Keratinocyte (primary cell): ENCODE data around the gene NRARP. TPM values are rescaled to one million over a fixed set of nuclear protein-coding genes. Genes with fewer than 3 reads are reported as not detected.

Source experiments
- DNase-seq: peaks from one replicate; pipeline ENCODE4 v3.0.0-alpha.2; 2011; ENCODE audit warnings: low read depth, missing footprints, low spot score
- FAIRE-seq: peaks from 2 replicates; lab custom pipeline; 2011; peaks lifted over from hg19 to GRCh38; lab: Jason Lieb, UNC
- H2AFZ ChIP-seq: 2 replicates; pipeline ENCODE4 v1.6.0; 2012; ENCODE audit warnings: low read length, control low read depth, inconsistent platforms; ENCODE audit not compliant: control insufficient read depth
- H3K27ac ChIP-seq: 2 replicates; pipeline ENCODE4 v1.5.1; 2011; ENCODE audit warnings: low read length; ENCODE audit not compliant: control insufficient read depth, insufficient read depth
- H3K27me3 ChIP-seq: 3 replicates; pipeline ENCODE4 v1.6.0; 2011; ENCODE audit warnings: low read length; ENCODE audit not compliant: control insufficient read depth, insufficient read depth; ENCODE audit errors: extremely low read depth
- H3K36me3 ChIP-seq, 2 experiments: 2 replicates in 1 of 2; 3 replicates in 1 of 2; pipeline ENCODE4 v1.5.1; 2011; ENCODE audit warnings: low read length in 2 of 2, mild to moderate bottlenecking in 1 of 2; ENCODE audit not compliant: control insufficient read depth in 2 of 2, insufficient read depth in 2 of 2; ENCODE audit errors: extremely low read depth in 1 of 2
- H3K4me1 ChIP-seq: 3 replicates; pipeline ENCODE4 v1.5.1; 2011; ENCODE audit warnings: low read length; ENCODE audit not compliant: control insufficient read depth, insufficient read depth; ENCODE audit errors: extremely low read depth
- H3K4me2 ChIP-seq: 3 replicates; pipeline ENCODE4 v1.6.0; 2011; ENCODE audit warnings: low read depth, low read length; ENCODE audit not compliant: control insufficient read depth, insufficient read depth; ENCODE audit errors: extremely low read depth
- H3K4me3 ChIP-seq, 3 experiments: fragments of 200-600 bp in 1 of 3; sonication (generic) in 1 of 3; 2 replicates in 2 of 3; 3 replicates in 1 of 3; pipeline ENCODE4 v1.5.1; 2011 to 2016; ENCODE audit warnings: low read length in 3 of 3, mild to moderate bottlenecking in 3 of 3, control low read depth in 2 of 3, inconsistent platforms in 1 of 3, low read depth in 1 of 3, mixed read lengths in 1 of 3, mixed run types in 1 of 3, moderate library complexity in 1 of 3; ENCODE audit not compliant: control insufficient read depth in 2 of 3, insufficient read depth in 2 of 3; ENCODE audit errors: extremely low read depth in 1 of 3
- H3K79me2 ChIP-seq: 2 replicates; pipeline ENCODE4 v1.6.0; 2012; ENCODE audit warnings: low read length; ENCODE audit not compliant: control insufficient read depth, insufficient read depth
- H3K9ac ChIP-seq: 3 replicates; pipeline ENCODE4 v1.6.0; 2011; ENCODE audit warnings: low read length; ENCODE audit not compliant: control insufficient read depth, insufficient read depth; ENCODE audit errors: extremely low read depth
- H3K9me1 ChIP-seq: 3 replicates; pipeline ENCODE4 v1.6.0; 2011; ENCODE audit warnings: low read length; ENCODE audit not compliant: control insufficient read depth, insufficient read depth; ENCODE audit errors: extremely low read depth
- H3K9me3 ChIP-seq: 2 replicates; pipeline ENCODE4 v1.5.1; 2012; ENCODE audit warnings: low read depth, low read length; ENCODE audit not compliant: control insufficient read depth
- H4K20me1 ChIP-seq: 3 replicates; pipeline ENCODE4 v1.6.0; 2011; ENCODE audit warnings: low read length; ENCODE audit not compliant: control insufficient read depth, insufficient read depth; ENCODE audit errors: extremely low read depth
- EZH2 ChIP-seq: IDR thresholded peaks from one replicate; pipeline ENCODE4 v1.6.1; 2012; ENCODE audit warnings: inconsistent platforms, mild to moderate bottlenecking, low read length, moderate library complexity
- dilution Hi-C: fragments of 300-500 bp; cut with MboI; formaldehyde crosslinking; loops from one replicate; pipeline ENCODE4 v1.7.0; 2020; ENCODE audit warnings: low sequenced_read_pairs; ENCODE audit not compliant: extremely low pct_ligation_motif_present
- polyA plus RNA-seq, 5 experiments: library from polyadenylated mRNA; depleted of rRNA in 3 of 5; stranded (reverse) in 3 of 5; stranded (forward) in 1 of 5; unstranded in 1 of 5; fragments of >200 nt; gene quantifications; 1 replicate in 1 of 5; 2 replicates in 3 of 5; 3 replicates in 1 of 5; pipeline versions ENCODE4 v1.2.1 to v1.2.3, GENCODE V29; 2011 to 2012; ENCODE audit warnings: missing spikeins in 2 of 5, low read depth in 1 of 5, low replicate concordance in 1 of 5
- TF ChIP-seq, protein P1 (sequence below), 3 experiments: IDR thresholded peaks in 1 of 3; conservative IDR thresholded peaks in 1 of 3; optimal IDR thresholded peaks in 1 of 3; 2 replicates in 2 of 3; 3 replicates in 1 of 3; pipeline versions ENCODE3 to v1.5.1; 2011; ENCODE audit warnings: low read length in 3 of 3, mild to moderate bottlenecking in 3 of 3, moderate library complexity in 2 of 3, control low read depth in 1 of 3, inconsistent platforms in 1 of 3; ENCODE audit not compliant: insufficient read depth in 2 of 3; ENCODE audit errors: extremely low read depth in 1 of 3

The NRARP gene
- polyA plus RNA-seq, 1 donor (not counting 4 experiments of a cell fraction or from before 2014, with no cell fraction given) = 2.4 TPM

DNA sequence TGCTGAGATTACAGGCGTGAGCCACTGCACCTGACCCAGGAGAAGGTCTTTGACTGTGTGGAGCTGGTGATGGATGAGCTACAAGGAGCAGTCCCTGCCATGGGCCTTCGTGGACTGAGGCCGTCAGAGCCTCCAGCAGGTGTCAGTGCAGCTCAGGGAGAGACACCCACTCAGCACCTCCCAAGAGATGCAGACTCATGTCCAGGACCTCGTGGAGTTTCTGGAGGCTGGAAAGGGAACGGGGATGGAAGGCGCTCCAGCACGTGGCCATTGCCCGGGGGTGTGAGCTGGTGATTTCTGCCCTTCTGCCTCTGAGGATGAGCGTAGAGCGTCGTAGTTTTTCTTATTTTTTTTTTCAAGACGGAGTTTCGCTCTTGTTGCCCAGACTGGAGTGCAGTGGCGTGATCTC, 15.1 kb downstream of the NRARP start:
- TF ChIP-seq, protein P1, sequence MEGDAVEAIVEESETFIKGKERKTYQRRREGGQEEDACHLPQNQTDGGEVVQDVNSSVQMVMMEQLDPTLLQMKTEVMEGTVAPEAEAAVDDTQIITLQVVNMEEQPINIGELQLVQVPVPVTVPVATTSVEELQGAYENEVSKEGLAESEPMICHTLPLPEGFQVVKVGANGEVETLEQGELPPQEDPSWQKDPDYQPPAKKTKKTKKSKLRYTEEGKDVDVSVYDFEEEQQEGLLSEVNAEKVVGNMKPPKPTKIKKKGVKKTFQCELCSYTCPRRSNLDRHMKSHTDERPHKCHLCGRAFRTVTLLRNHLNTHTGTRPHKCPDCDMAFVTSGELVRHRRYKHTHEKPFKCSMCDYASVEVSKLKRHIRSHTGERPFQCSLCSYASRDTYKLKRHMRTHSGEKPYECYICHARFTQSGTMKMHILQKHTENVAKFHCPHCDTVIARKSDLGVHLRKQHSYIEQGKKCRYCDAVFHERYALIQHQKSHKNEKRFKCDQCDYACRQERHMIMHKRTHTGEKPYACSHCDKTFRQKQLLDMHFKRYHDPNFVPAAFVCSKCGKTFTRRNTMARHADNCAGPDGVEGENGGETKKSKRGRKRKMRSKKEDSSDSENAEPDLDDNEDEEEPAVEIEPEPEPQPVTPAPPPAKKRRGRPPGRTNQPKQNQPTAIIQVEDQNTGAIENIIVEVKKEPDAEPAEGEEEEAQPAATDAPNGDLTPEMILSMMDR (optimal IDR thresholded peaks at IDR 0.05 in 1 of 3, IDR thresholded peaks at IDR 0.05 in 1 of 3, conservative IDR thresholded peaks at IDR 0.05 in 1 of 3; ENCODE audit: extremely low read depth in 1 of 3, insufficient read depth in 2 of 3, low read length in 3 of 3) = peak; percentile 70 to 83 (median 77)
- TF ChIP-seq EZH2 = no peak
- DNase-seq (no peak), FAIRE-seq (no peak)
- Histone ChIP-seq H3K79me2 (no peaks in the 10 kb centered on the region), H3K4me3 (no peak overlapping the region), H4K20me1 (peaks cover 3% of the 10 kb centered on the region), H3K4me2 (no peak overlapping the region), H3K4me1 (no peaks in the 10 kb centered on the region), H3K9me3 (no peaks in the 10 kb centered on the region), H3K9ac (no peak overlapping the region), H3K27me3 (no peaks in the 10 kb centered on the region), H2AFZ (no peak overlapping the region), H3K9me1 (no peaks in the 10 kb centered on the region), H3K27ac (no peak overlapping the region), H3K36me3 (peaks cover 3 to 5% of the 10 kb centered on the region in 2 experiments)
- dilution Hi-C loops = no loop called here

DNA sequence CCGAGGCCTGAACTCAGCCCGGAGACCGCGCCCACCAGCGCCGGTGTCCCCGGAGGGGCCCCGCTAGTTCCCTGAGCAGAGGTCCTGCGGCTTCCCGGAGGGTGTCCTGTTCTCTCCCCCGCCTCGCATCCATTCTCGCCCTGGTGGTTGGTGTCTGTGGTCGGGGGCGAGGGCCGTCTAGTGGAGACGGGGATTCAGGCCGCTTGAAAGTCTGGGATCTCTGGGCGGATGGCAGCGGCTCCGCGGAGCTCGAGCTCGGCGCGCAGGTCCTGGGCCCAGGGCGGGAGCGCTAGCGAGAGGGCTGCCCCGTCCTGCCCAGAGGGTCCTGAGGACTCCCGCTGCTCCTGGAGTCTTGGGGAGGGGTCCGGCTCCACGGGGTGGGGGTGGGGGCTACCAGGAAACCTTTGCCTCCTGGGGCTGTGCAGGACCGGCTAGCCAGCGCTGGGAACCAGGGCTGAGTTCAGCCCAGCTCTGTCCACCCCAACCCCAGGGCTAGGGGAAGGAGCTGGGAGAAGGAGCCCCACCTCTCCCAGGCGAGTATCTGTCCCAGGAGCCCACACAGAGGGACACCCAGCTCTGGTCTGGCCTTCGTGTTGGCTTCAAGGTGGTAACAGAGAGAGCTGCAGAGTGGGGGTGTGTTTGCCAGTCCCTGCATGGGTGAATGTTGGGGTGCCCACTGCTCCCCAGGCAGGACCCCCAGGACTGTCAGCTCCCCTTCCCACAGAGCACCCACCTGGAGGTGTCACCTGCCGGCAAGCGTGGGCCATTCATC, 20.5 kb downstream of the NRARP start:
- DNase-seq = no peak
- no peak for FAIRE-seq
- Histone ChIP-seq H3K27me3 (peaks cover 3% of the 10 kb centered on the region), H3K4me3 (no peak overlapping the region), H3K9me1 (no peaks in the 10 kb centered on the region), H3K36me3 (peaks cover 8 to 14% of the 10 kb centered on the region in 2 experiments), H4K20me1 (peaks cover 3% of the 10 kb centered on the region), H3K4me2 (no peak overlapping the region), H2AFZ (no peak overlapping the region), H3K9me3 (no peaks in the 10 kb centered on the region), H3K4me1 (peaks cover 8% of the 10 kb centered on the region), H3K9ac (no peak overlapping the region), H3K27ac (no peak overlapping the region), H3K79me2 (peaks cover 25% of the 10 kb centered on the region)
- dilution Hi-C loops = no loop called here
- no peak for TF ChIP-seq EZH2
- TF ChIP-seq, protein P1 (optimal IDR thresholded peaks at IDR 0.05 in 1 of 3, IDR thresholded peaks at IDR 0.05 in 1 of 3, conservative IDR thresholded peaks at IDR 0.05 in 1 of 3; ENCODE audit: extremely low read depth in 1 of 3, insufficient read depth in 2 of 3, low read length in 3 of 3) = no peak
